ENCODE measurements around the gene MEIS1. TPM values are rescaled to one million over a fixed set of nuclear protein-coding genes. Genes with fewer than 3 reads are reported as not detected.

MEIS1 gene
- total RNA-seq, 4 donors from 2014 or later, result 25.9 to 129 (median 28.8) TPM

DNA sequence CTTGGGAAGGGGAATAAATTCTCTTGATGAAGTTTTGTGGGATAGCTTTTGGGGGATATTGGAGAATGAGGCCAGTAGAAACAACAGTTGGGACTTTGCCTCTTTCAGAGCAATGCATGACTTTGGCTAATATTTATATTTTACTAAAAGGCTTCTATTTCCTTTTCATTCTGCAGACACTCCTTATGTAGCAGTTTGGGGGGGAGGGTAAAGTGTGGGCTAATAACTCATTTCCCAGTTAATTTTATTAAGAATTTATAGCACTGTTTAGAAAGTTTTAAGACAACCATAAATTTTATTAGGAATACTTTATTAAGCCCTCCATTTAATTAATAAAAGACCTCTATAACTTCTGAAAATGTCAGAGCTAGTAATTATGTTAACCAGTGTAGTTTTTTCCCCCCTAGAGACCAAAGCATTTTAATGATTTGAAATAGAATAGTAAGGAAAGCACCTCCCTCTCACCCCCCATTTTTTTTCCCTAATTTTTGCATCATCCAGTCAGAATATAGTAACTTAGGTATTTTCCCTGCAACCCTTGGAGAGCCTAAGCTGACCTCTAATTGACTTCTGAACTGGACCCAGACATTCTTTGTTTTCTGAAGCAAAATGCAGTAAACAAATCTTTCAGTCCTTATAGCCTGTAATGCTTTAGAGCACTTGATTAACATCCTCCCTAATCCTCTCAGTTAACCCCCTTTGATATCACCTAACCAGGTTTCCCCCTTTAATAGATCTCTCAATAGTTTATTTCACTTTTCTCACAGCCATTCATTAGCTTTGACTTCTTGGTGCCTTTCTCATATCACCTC is 5.0 kb upstream of the MEIS1 start:
- H3K27ac ChIP-seq, result peak overlapping the region; percentile 91 to 96 (median 93)
- no peak for TF ChIP-seq POLR2A (IDR thresholded peaks at IDR 0.05)
- TF ChIP-seq POLR2AphosphoS5 (IDR thresholded peaks at IDR 0.05), result no peak
- TF ChIP-seq EP300 (IDR thresholded peaks at IDR 0.05; ENCODE audit: low read depth), result no peak
- TF ChIP-seq, protein P1, sequence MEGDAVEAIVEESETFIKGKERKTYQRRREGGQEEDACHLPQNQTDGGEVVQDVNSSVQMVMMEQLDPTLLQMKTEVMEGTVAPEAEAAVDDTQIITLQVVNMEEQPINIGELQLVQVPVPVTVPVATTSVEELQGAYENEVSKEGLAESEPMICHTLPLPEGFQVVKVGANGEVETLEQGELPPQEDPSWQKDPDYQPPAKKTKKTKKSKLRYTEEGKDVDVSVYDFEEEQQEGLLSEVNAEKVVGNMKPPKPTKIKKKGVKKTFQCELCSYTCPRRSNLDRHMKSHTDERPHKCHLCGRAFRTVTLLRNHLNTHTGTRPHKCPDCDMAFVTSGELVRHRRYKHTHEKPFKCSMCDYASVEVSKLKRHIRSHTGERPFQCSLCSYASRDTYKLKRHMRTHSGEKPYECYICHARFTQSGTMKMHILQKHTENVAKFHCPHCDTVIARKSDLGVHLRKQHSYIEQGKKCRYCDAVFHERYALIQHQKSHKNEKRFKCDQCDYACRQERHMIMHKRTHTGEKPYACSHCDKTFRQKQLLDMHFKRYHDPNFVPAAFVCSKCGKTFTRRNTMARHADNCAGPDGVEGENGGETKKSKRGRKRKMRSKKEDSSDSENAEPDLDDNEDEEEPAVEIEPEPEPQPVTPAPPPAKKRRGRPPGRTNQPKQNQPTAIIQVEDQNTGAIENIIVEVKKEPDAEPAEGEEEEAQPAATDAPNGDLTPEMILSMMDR (IDR thresholded peaks at IDR 0.05), result no peak
- intact Hi-C loops (cut with DNase I; ENCODE audit: low total_unique reads) (loop anchor here (5.0 to 10.0 kb wide), 4 partner anchors 455 to 1415 kb away; no protein-coding TSS in a partner anchor), in situ Hi-C loops (cut with MboI; ENCODE audit: low pct_ligation_motif_present in 1 of 4, low pct_unique_long_range_greater_than_20kb in 1 of 4, low sequenced_read_pairs in 3 of 4) (loop anchor here in 3 of 4 donors (10.0 to 25.0 kb wide), 7 partner anchors 257 to 1607 kb away; no protein-coding TSS in a partner anchor)
- peaks cover 0 to 34% (median 14%) of the 10 kb centered on the region in 4 donors for H3K4me1 ChIP-seq
- no peaks in the 10 kb centered on the region for H3K9me3 ChIP-seq
- no peak for DNase-seq
- no peak overlapping the region for H3K4me3 ChIP-seq
- no peaks in the 10 kb centered on the region for H3K36me3 ChIP-seq
- peaks cover 96% of the 10 kb centered on the region for H3K27me3 ChIP-seq

DNA sequence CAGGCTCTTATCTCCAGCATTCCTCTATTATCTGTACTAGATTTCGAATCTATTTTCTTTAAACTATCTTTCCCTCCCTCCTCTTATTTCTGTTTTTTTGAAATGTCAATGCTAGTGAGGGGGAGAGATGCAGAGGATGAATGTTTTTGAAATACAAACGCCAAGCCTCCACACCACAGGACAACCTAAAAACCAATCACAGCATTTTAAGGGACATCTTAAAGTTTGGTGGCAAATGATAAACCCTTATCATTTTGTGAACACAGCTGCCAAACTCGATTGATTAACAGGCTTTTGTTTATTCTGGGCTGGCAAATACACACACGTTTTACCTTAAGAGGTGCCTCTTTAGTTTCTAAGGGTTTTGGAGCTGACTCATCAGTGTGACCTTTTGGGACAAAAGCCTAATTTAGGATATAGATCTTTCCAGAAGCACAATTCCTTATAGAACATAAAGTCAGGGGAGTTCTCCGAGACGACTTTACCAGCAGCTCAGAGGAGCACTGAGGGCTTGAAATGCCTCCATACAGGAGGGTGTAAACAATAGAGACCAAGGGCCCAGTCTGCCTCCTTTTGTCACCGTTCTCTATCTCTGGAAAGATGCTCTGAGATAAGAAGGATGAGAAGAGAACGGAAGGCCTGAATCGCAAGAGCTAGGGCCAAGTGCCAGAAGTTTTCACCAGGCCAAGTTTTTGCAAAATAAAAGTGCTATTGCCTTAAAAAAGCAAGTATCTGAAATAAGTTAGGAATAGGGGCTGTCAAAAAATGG is 4.2 kb upstream of the MEIS1 start:
- in situ Hi-C loops (cut with MboI; ENCODE audit: low pct_ligation_motif_present in 1 of 4, low pct_unique_long_range_greater_than_20kb in 1 of 4, low sequenced_read_pairs in 3 of 4) (loop anchor here in 3 of 4 donors (10.0 to 25.0 kb wide), 7 partner anchors 257 to 1607 kb away; no protein-coding TSS in a partner anchor), intact Hi-C loops (cut with DNase I; ENCODE audit: low total_unique reads) (loop anchor here (5.0 to 10.0 kb wide), 4 partner anchors 454 to 1414 kb away; no protein-coding TSS in a partner anchor)
- H3K27ac ChIP-seq, result peak overlapping the region; percentile 91 to 96 (median 93)
- peaks cover 0 to 38% (median 14%) of the 10 kb centered on the region in 4 donors for H3K4me1 ChIP-seq
- 15 to 30% methylated on average over 7 to 9 of the region's 9 CpGs for WGBS, 2 donors (ENCODE audit: low coverage in 1 of 2)
- no peaks in the 10 kb centered on the region for H3K36me3 ChIP-seq
- no peak for DNase-seq
- peaks cover 96% of the 10 kb centered on the region for H3K27me3 ChIP-seq
- no peak overlapping the region for H3K4me3 ChIP-seq
- H3K9me3 ChIP-seq, result no peaks in the 10 kb centered on the region
- TF ChIP-seq EP300 (IDR thresholded peaks at IDR 0.05; ENCODE audit: low read depth) (no peak), POLR2AphosphoS5 (IDR thresholded peaks at IDR 0.05) (no peak), POLR2A (IDR thresholded peaks at IDR 0.05) (no peak)
- TF ChIP-seq, protein P1 (IDR thresholded peaks at IDR 0.05), result no peak

DNA sequence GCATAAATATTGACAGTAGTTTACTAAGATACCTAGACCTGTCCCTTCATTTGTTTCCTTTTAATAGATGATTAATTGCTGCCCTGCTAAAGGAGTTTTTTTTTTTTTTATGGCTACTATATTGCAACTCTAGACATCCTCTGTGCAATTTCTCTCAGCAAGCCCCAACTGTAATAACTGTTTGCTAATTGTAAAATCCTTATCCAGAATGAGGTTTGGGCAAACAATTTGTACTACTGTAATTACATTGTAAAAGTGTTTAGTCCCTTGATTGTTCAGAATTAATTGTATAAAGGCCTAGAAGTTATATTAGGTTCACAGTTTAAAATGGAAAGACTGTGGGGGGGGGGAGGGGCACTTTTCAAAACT is 3.7 kb upstream of the MEIS1 start:
- TF ChIP-seq, protein P1 (IDR thresholded peaks at IDR 0.05), result no peak
- no peak for TF ChIP-seq POLR2AphosphoS5 (IDR thresholded peaks at IDR 0.05)
- TF ChIP-seq EP300 (IDR thresholded peaks at IDR 0.05; ENCODE audit: low read depth), result no peak
- TF ChIP-seq POLR2A (IDR thresholded peaks at IDR 0.05), result no peak
- intact Hi-C loops (cut with DNase I; ENCODE audit: low total_unique reads), result loop anchor here (5.0 to 10.0 kb wide), 4 partner anchors 454 to 1414 kb away; no protein-coding TSS in a partner anchor
- Histone ChIP-seq H3K4me1 (peaks cover 0 to 38% (median 14%) of the 10 kb centered on the region in 4 donors), H3K4me3 (no peak overlapping the region), H3K27ac (peak overlapping the region; percentile 91 to 96 (median 93)), H3K36me3 (no peaks in the 10 kb centered on the region), H3K9me3 (no peaks in the 10 kb centered on the region), H3K27me3 (peaks cover 96% of the 10 kb centered on the region)
- in situ Hi-C loops (cut with MboI; ENCODE audit: low pct_ligation_motif_present in 1 of 4, low pct_unique_long_range_greater_than_20kb in 1 of 4, low sequenced_read_pairs in 3 of 4), result loop anchor here in 3 of 4 donors (10.0 to 25.0 kb wide), 7 partner anchors 256 to 1606 kb away; no protein-coding TSS in a partner anchor
- no peak for DNase-seq

Measured in transverse colon (tissue), 4 donors.